Osteocyte (in vitro differentiated cells): ENCODE measurements around the gene MAMDC4. TPM values are rescaled to one million over a fixed set of nuclear protein-coding genes. Genes with fewer than 3 reads are reported as not detected.

Source experiments
- DNase-seq: peaks from one replicate; pipeline ENCODE4 v3.0.0; 2021; ENCODE audit warnings: mixed read lengths; ENCODE audit not compliant: unreplicated experiment; ENCODE audit errors: extremely low spot score
- H3K27ac Mint-ChIP-seq: one replicate; pipeline ENCODE4 v1.8.0; 2021; ENCODE audit warnings: mild to moderate bottlenecking, mixed read lengths; ENCODE audit not compliant: unreplicated experiment
- H3K27me3 Mint-ChIP-seq: one replicate; pipeline ENCODE4 v1.8.0; 2021; ENCODE audit warnings: mixed read lengths; ENCODE audit not compliant: unreplicated experiment
- H3K36me3 Mint-ChIP-seq: one replicate; pipeline ENCODE4 v1.8.0; 2021; ENCODE audit warnings: mixed read lengths; ENCODE audit not compliant: unreplicated experiment
- H3K4me1 Mint-ChIP-seq: one replicate; pipeline ENCODE4 v1.8.0; 2021; ENCODE audit warnings: mixed read lengths; ENCODE audit not compliant: unreplicated experiment
- H3K4me3 Mint-ChIP-seq: one replicate; pipeline ENCODE4 v1.8.0; 2021; ENCODE audit warnings: mild to moderate bottlenecking, moderate library complexity, mixed read lengths; ENCODE audit not compliant: unreplicated experiment
- H3K9me3 Mint-ChIP-seq: one replicate; pipeline ENCODE4 v1.8.0; 2021; ENCODE audit warnings: mixed read lengths; ENCODE audit not compliant: unreplicated experiment
- microRNA-seq: library from miRNA; unstranded; fragments of <30 nt; microRNA quantifications from one replicate; pipeline ENCODE4 v1.1.0, GENCODE V29; 2020; ENCODE audit not compliant: unreplicated experiment
- total RNA-seq: library from RNA; stranded (reverse); gene quantifications from 2 replicates; pipeline ENCODE4 v1.2.1, GENCODE V29; 2021
- TF ChIP-seq, protein P1 (sequence below): fragments of 200-600 bp; sonication (generic); IDR thresholded peaks from 2 replicates; pipeline ENCODE4 v1.5.0; 2021; ENCODE audit warnings: antibody characterized with exemption, mild to moderate bottlenecking, moderate library complexity

MAMDC4 gene
- total RNA-seq, 1 donor from 2014 or later: 9.4 TPM

- peak overlapping the region; percentile 72 for H3K27ac Mint-ChIP-seq
- no peaks in the 10 kb centered on the region for H3K27me3 Mint-ChIP-seq
- H3K36me3 Mint-ChIP-seq: peaks cover 15% of the 10 kb centered on the region
Measured at GRCh38 chr9:136902259-136902821, 50.2 kb downstream of the MAMDC4 start.

GRCh38 chr9:136903041-136903554 is 51.0 kb downstream of the MAMDC4 start:
- Mint-ChIP-seq H3K4me1 (peaks cover 21% of the 10 kb centered on the region), H3K27ac (peak overlapping the region; percentile 54), H3K4me3 (no peak overlapping the region), H3K27me3 (no peaks in the 10 kb centered on the region), H3K36me3 (peaks cover 18% of the 10 kb centered on the region), H3K9me3 (no peaks in the 10 kb centered on the region)
- TF ChIP-seq, protein P1, sequence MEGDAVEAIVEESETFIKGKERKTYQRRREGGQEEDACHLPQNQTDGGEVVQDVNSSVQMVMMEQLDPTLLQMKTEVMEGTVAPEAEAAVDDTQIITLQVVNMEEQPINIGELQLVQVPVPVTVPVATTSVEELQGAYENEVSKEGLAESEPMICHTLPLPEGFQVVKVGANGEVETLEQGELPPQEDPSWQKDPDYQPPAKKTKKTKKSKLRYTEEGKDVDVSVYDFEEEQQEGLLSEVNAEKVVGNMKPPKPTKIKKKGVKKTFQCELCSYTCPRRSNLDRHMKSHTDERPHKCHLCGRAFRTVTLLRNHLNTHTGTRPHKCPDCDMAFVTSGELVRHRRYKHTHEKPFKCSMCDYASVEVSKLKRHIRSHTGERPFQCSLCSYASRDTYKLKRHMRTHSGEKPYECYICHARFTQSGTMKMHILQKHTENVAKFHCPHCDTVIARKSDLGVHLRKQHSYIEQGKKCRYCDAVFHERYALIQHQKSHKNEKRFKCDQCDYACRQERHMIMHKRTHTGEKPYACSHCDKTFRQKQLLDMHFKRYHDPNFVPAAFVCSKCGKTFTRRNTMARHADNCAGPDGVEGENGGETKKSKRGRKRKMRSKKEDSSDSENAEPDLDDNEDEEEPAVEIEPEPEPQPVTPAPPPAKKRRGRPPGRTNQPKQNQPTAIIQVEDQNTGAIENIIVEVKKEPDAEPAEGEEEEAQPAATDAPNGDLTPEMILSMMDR: no peak
- no peak for DNase-seq

More at GRCh38 chr9:136902259-136902821, 50.2 kb downstream of the MAMDC4 start:
- H3K9me3 Mint-ChIP-seq: no peaks in the 10 kb centered on the region
- no peak overlapping the region for H3K4me3 Mint-ChIP-seq
- DNase-seq: no peak
- TF ChIP-seq, protein P1: no peak
- H3K4me1 Mint-ChIP-seq: peaks cover 21% of the 10 kb centered on the region

GRCh38 chr9:136906266-136906665 is 54.1 kb downstream of the MAMDC4 start:
- Mint-ChIP-seq H3K9me3 (no peaks in the 10 kb centered on the region), H3K36me3 (peaks cover 10% of the 10 kb centered on the region), H3K4me3 (no peak overlapping the region), H3K27ac (no peak overlapping the region), H3K4me1 (peaks cover 14% of the 10 kb centered on the region), H3K27me3 (no peaks in the 10 kb centered on the region)
- DNase-seq: no peak
- TF ChIP-seq, protein P1: no peak

GRCh38 chr9:136907011-136907914 is 55.1 kb downstream of the MAMDC4 start:
- H3K36me3 Mint-ChIP-seq: peaks cover 10% of the 10 kb centered on the region
- H3K27ac Mint-ChIP-seq: no peak overlapping the region

More at GRCh38 chr9:136907011-136907914, 55.1 kb downstream of the MAMDC4 start:
- Mint-ChIP-seq H3K4me1 (peaks cover 4% of the 10 kb centered on the region), H3K27me3 (no peaks in the 10 kb centered on the region), H3K4me3 (no peak overlapping the region), H3K9me3 (no peaks in the 10 kb centered on the region)
- TF ChIP-seq, protein P1: no peak
- DNase-seq: no peak

Small RNA genes within 50 kb of the gene (microRNA-seq; reads per million reads assigned to microRNA genes)
- gene MIR4292 (not detected), gene MIR4479 (not detected)

Other genes starting within 250 kb of the MAMDC4 start
- gene EGFL7, start 189.4 kb upstream of the MAMDC4 start, total RNA-seq: 6.9 and 8.4 TPM in 2 replicates
- gene AGPAT2, start 164.9 kb upstream of the MAMDC4 start, total RNA-seq: 34.4 and 36.4 TPM in 2 replicates
- gene DIPK1B, start 139.8 kb upstream of the MAMDC4 start, total RNA-seq: 11.4 and 11.5 TPM in 2 replicates
- gene LCN10, start 109.4 kb upstream of the MAMDC4 start, total RNA-seq: not detected in 2 replicates
- gene LCN6, start 103.8 kb upstream of the MAMDC4 start, total RNA-seq: not detected in 2 replicates
- not detected in 2 replicates for gene LCN8, start 94.1 kb upstream of the MAMDC4 start, total RNA-seq
- gene LCN15, start 87.8 kb upstream of the MAMDC4 start, total RNA-seq: not detected in 2 replicates
- 29.2 and 36.0 TPM in 2 replicates for gene TMEM141, start 61.0 kb upstream of the MAMDC4 start, total RNA-seq
- 0.89 and 0.94 TPM in 2 replicates for gene CCDC183, start 56.0 kb upstream of the MAMDC4 start, total RNA-seq
- 82.2 and 84.7 TPM in 2 replicates for gene RABL6, start 44.4 kb upstream of the MAMDC4 start, total RNA-seq
- 4.4 and 4.5 TPM in 2 replicates for gene AJM1, start 9.9 kb upstream of the MAMDC4 start, total RNA-seq
- 131 and 142 TPM in 2 replicates for gene PHPT1, start 2.9 kb upstream of the MAMDC4 start, total RNA-seq
- 338 and 342 TPM in 2 replicates for gene EDF1, start 14.0 kb downstream of the MAMDC4 start, total RNA-seq
- gene TRAF2, start 34.2 kb downstream of the MAMDC4 start, total RNA-seq: 12.2 and 14.4 TPM in 2 replicates
- gene FBXW5, start 92.4 kb downstream of the MAMDC4 start, total RNA-seq: 84.4 and 93.0 TPM in 2 replicates
- gene C8G, start 92.9 kb downstream of the MAMDC4 start, total RNA-seq: 1.3 and 1.7 TPM in 2 replicates
- gene LCN12, start 99.9 kb downstream of the MAMDC4 start, total RNA-seq: 0.57 and 1.4 TPM in 2 replicates
- gene PTGDS, start 125.2 kb downstream of the MAMDC4 start, total RNA-seq: 123 and 129 TPM in 2 replicates
- gene LCNL1, start 130.6 kb downstream of the MAMDC4 start, total RNA-seq: 3.0 and 3.4 TPM in 2 replicates
- 38.5 and 51.4 TPM in 2 replicates for gene PAXX, start 140.1 kb downstream of the MAMDC4 start, total RNA-seq
- 0.52 TPM in 1 of 2 replicates, not detected in the other for gene CLIC3, start 144.2 kb downstream of the MAMDC4 start, total RNA-seq
- gene ABCA2, start 175.9 kb downstream of the MAMDC4 start, total RNA-seq: 47.6 and 55.1 TPM in 2 replicates
- 0.13 TPM in 1 of 2 replicates, not detected in the other for gene FUT7, start 179.7 kb downstream of the MAMDC4 start, total RNA-seq
- 84.4 and 91.0 TPM in 2 replicates for gene NPDC1, start 193.8 kb downstream of the MAMDC4 start, total RNA-seq
- 0.46 TPM in 1 of 2 replicates, not detected in the other for gene ENTPD2, start 201.7 kb downstream of the MAMDC4 start, total RNA-seq
- gene SAPCD2, start 218.2 kb downstream of the MAMDC4 start, total RNA-seq: 3.1 and 3.4 TPM in 2 replicates
- 34.2 and 38.3 TPM in 2 replicates for gene UAP1L1, start 225.2 kb downstream of the MAMDC4 start, total RNA-seq
- 109 and 120 TPM in 2 replicates for gene MAN1B1, start 234.6 kb downstream of the MAMDC4 start, total RNA-seq